ENCODE measurements around the gene GAS2L1.
A peak's percentile ranks its signal among the peaks of the same experiment; 100 is the strongest.

The GAS2L1 gene

GRCh38 chr22:29306175-29306834 is at the start of gene GAS2L1:
GAS2L1 (plus strand) TSS chr22:29306650; CDS start chr22:29308106, 1,456 bp downstream.
- peak; percentile 49 for DNase-seq

GRCh38 chr22:29257751-29258181 is 48.7 kb upstream of the GAS2L1 start:
- DNase-seq = no peak

- DNase-seq = no peak
Observed at GRCh38 chr22:29258407-29259252, 47.8 kb upstream of the GAS2L1 start.

- DNase-seq = no peak
Observed at GRCh38 chr22:29259253-29259899, 47.1 kb upstream of the GAS2L1 start.

GRCh38 chr22:29260031-29260560 is 46.4 kb upstream of the GAS2L1 start:
- DNase-seq = no peak

- no peak for DNase-seq
Observed at GRCh38 chr22:29260601-29261315, 45.7 kb upstream of the GAS2L1 start.

GRCh38 chr22:29263791-29264276 is 42.6 kb upstream of the GAS2L1 start:
- DNase-seq = no peak

- no peak for DNase-seq
Observed at GRCh38 chr22:29265305-29265704, 41.1 kb upstream of the GAS2L1 start.

- DNase-seq = no peak
Observed at GRCh38 chr22:29265929-29266328, 40.5 kb upstream of the GAS2L1 start.

- DNase-seq = no peak
Observed at GRCh38 chr22:29266564-29267461, 39.6 kb upstream of the GAS2L1 start.

GRCh38 chr22:29267462-29267857 is 39.0 kb upstream of the GAS2L1 start:
- DNase-seq = no peak

- peak; percentile 90 for DNase-seq
Observed at GRCh38 chr22:29267858-29268510, 38.5 kb upstream of the GAS2L1 start, which contains the start of the genes EWSR1 and RHBDD3. EWSR1 (plus strand) TSS chr22:29268268; CDS start chr22:29268337, 69 bp downstream. RHBDD3 (minus strand) TSS chr22:29267981; CDS start chr22:29265626, 2,355 bp downstream.

GRCh38 chr22:29268511-29269229 is 37.8 kb upstream of the GAS2L1 start:
- DNase-seq = peak; percentile 25

GRCh38 chr22:29269230-29269604 is 37.2 kb upstream of the GAS2L1 start:
- DNase-seq = no peak

- DNase-seq = no peak
Observed at GRCh38 chr22:29269731-29270474, 36.5 kb upstream of the GAS2L1 start.

- no peak for DNase-seq
Observed at GRCh38 chr22:29270475-29271271, 35.8 kb upstream of the GAS2L1 start.

GRCh38 chr22:29272624-29273023 is 33.8 kb upstream of the GAS2L1 start:
- no peak for DNase-seq

GRCh38 chr22:29275167-29275566 is 31.3 kb upstream of the GAS2L1 start:
- DNase-seq = no peak

Measured in NCI-H2029 (cell line).